HCT116 (cell line): ENCODE measurements around the gene TACC3.

Source experiments
- ATF3 ChIP-seq: IDR thresholded peaks from 2 replicates; pipeline ENCODE4 v1.6.1; 2012
- CTCF ChIP-seq, 3 experiments: fragments of 200-600 bp in 1 of 3; sonication (generic) in 1 of 3; IDR thresholded peaks in 2 of 3; conservative IDR thresholded peaks in 1 of 3; 2 replicates each; pipeline ENCODE4 v1.5.1; 2012 to 2017; ENCODE audit warnings: low read depth in 2 of 3, low read length in 2 of 3, antibody characterized with exemption in 1 of 3, borderline replicate concordance in 1 of 3, control low read depth in 1 of 3, mild to moderate bottlenecking in 1 of 3, mixed read lengths in 1 of 3, mixed run types in 1 of 3, moderate library complexity in 1 of 3; ENCODE audit not compliant: insufficient read depth in 1 of 3
- JUND ChIP-seq: IDR thresholded peaks from 2 replicates; pipeline ENCODE4 v1.6.1; 2012
- MAX ChIP-seq: IDR thresholded peaks from 2 replicates; pipeline ENCODE4 v1.6.1; 2012
- POLR2A ChIP-seq: IDR thresholded peaks from 2 replicates; pipeline ENCODE4 v1.7.0; 2011; ENCODE audit warnings: borderline replicate concordance; ENCODE audit not compliant: insufficient read depth, insufficient read length; ENCODE audit errors: extremely low read depth
- RAD21 ChIP-seq: IDR thresholded peaks from 2 replicates; pipeline ENCODE4 v1.6.1; 2012; ENCODE audit warnings: low read depth, mild to moderate bottlenecking
- REST ChIP-seq: IDR thresholded peaks from 2 replicates; pipeline ENCODE4 v1.6.1; 2012; ENCODE audit warnings: low read depth
- SIN3A ChIP-seq: IDR thresholded peaks from 2 replicates; pipeline ENCODE4 v1.6.1; 2012; ENCODE audit warnings: low read depth
- SP1 ChIP-seq: IDR thresholded peaks from 2 replicates; pipeline ENCODE4 v1.6.1; 2012; ENCODE audit warnings: low read depth
- TCF7L2 ChIP-seq: IDR thresholded peaks from 2 replicates; pipeline ENCODE4 v1.7.0; 2011; ENCODE audit warnings: borderline replicate concordance, inconsistent platforms; ENCODE audit not compliant: insufficient read depth, insufficient read length; ENCODE audit errors: extremely low read depth
- YY1 ChIP-seq: IDR thresholded peaks from 2 replicates; pipeline ENCODE4 v1.6.1; 2011; ENCODE audit warnings: low read length, low read depth, moderate library complexity, mild to moderate bottlenecking; ENCODE audit not compliant: insufficient replicate concordance; ENCODE audit errors: extremely low read depth
- ZFX ChIP-seq: fragments of 450-650 bp; IDR thresholded peaks from 2 replicates; pipeline ENCODE4 v1.6.1; 2017

GRCh38 chr4:1675136-1675801 lies 46.1 kb upstream of the TACC3 start:
- no peak for TF ChIP-seq YY1
- TF ChIP-seq CTCF (IDR thresholded peaks at IDR 0.05 in 2 of 3, conservative IDR thresholded peaks at IDR 0.05 in 1 of 3; ENCODE audit: borderline replicate concordance in 1 of 3, insufficient read depth in 1 of 3, low read depth in 2 of 3, low read length in 2 of 3), result no peak
- TF ChIP-seq RAD21, result no peak
- no peak for TF ChIP-seq ATF3
- no peak for TF ChIP-seq SP1
- no peak for TF ChIP-seq MAX
- TF ChIP-seq ZFX, result no peak
- TF ChIP-seq TCF7L2, result no peak
- TF ChIP-seq JUND, result no peak
- no peak for TF ChIP-seq REST
- TF ChIP-seq SIN3A, result no peak
- TF ChIP-seq POLR2A, result no peak
